LNCaP clone FGC (cell line): ENCODE data around the gene CHST6.

Experiments
- DNase-seq: peaks from one replicate; pipeline ENCODE4 v3.0.0-alpha.2; 2011; ENCODE audit warnings: low read depth
- H3K4me3 ChIP-seq: 2 replicates; pipeline ENCODE4 v1.5.1; 2011; ENCODE audit warnings: mild to moderate bottlenecking, low read depth, low read length, control low read depth
- CTCF ChIP-seq: IDR thresholded peaks from 2 replicates; pipeline ENCODE4 v1.5.1; 2012; ENCODE audit warnings: mild to moderate bottlenecking; ENCODE audit not compliant: control insufficient read depth, insufficient read depth; ENCODE audit errors: extremely low read depth

The CHST6 gene

GRCh38 chr16:75491876-75492275, 3.4 kb downstream of the CHST6 start:
- peak; percentile 79 for DNase-seq
- peak; percentile 49 for TF ChIP-seq CTCF
- H3K4me3 ChIP-seq = no peak overlapping the region

- no peak overlapping the region for H3K4me3 ChIP-seq
- no peak for TF ChIP-seq CTCF
- no peak for DNase-seq
These were observed 6.9 kb downstream of the CHST6 start for GRCh38 chr16:75488322-75488721.

GRCh38 chr16:75486676-75487313, 8.4 kb downstream of the CHST6 start:
- no peak overlapping the region for H3K4me3 ChIP-seq
- DNase-seq = no peak
- no peak for TF ChIP-seq CTCF

GRCh38 chr16:75486014-75486675, 9.1 kb downstream of the CHST6 start:
- TF ChIP-seq CTCF = no peak
- no peak overlapping the region for H3K4me3 ChIP-seq
- DNase-seq = no peak

GRCh38 chr16:75485230-75486013, 9.8 kb downstream of the CHST6 start:
- no peak overlapping the region for H3K4me3 ChIP-seq
- no peak for TF ChIP-seq CTCF
- DNase-seq = no peak

GRCh38 chr16:75483222-75483621, 12.0 kb downstream of the CHST6 start:
- TF ChIP-seq CTCF = no peak
- no peak overlapping the region for H3K4me3 ChIP-seq
- DNase-seq = no peak
